Liver (tissue), 9 donors: Measurements from ENCODE around the gene CPS1. TPM values are rescaled to one million over a fixed set of nuclear protein-coding genes. Genes with fewer than 3 reads are reported as not detected.
A peak's percentile ranks its signal among the peaks of the same experiment; 100 is the strongest.

Source experiments
- DNase-seq: peaks from one replicate; pipeline ENCODE4 v3.0.0-alpha.2; 2017; ENCODE audit warnings: low spot score
- H3K27ac ChIP-seq, 2 donors: one replicate each; pipeline ENCODE4 v1.7.0; 2013; ENCODE audit warnings: inconsistent platforms in 2 of 2, low read length in 2 of 2, control low read depth in 1 of 2, low read depth in 1 of 2, mild to moderate bottlenecking in 1 of 2
- H3K27me3 ChIP-seq, 4 donors: one replicate each; pipeline versions ENCODE4 v1.6.1 to v1.7.0; 2013; ENCODE audit warnings: low read length in 3 of 4, inconsistent platforms in 1 of 4, mild to moderate bottlenecking in 1 of 4, moderate library complexity in 1 of 4; ENCODE audit not compliant: control insufficient read depth in 4 of 4, insufficient read depth in 4 of 4
- H3K36me3 ChIP-seq, 4 donors: one replicate each; pipeline versions ENCODE4 v1.6.1 to v1.7.0; 2013; ENCODE audit warnings: low read length in 3 of 4, mild to moderate bottlenecking in 3 of 4, low read depth in 1 of 4, moderate library complexity in 1 of 4; ENCODE audit not compliant: control insufficient read depth in 4 of 4, insufficient read depth in 3 of 4
- H3K4me1 ChIP-seq, 4 donors: one replicate each; pipeline versions ENCODE4 v1.6.1 to v1.7.0; 2013; ENCODE audit warnings: low read length in 3 of 4, mild to moderate bottlenecking in 3 of 4, moderate library complexity in 1 of 4; ENCODE audit not compliant: control insufficient read depth in 4 of 4, insufficient read depth in 4 of 4
- H3K4me3 ChIP-seq, 3 donors: one replicate each; pipeline versions ENCODE4 v1.6.1 to v1.7.0; 2013; ENCODE audit warnings: low read length in 3 of 3, control low read depth in 1 of 3, low read depth in 1 of 3, mild to moderate bottlenecking in 1 of 3
- H3K9ac ChIP-seq, 2 donors: one replicate each; pipeline ENCODE4 v1.7.0; 2013; ENCODE audit warnings: low read length in 2 of 2, mild to moderate bottlenecking in 2 of 2, moderate library complexity in 2 of 2, control low read depth in 1 of 2, low read depth in 1 of 2
- H3K9me3 ChIP-seq, 4 donors: one replicate each; pipeline versions ENCODE4 v1.6.1 to v1.7.0; 2013; ENCODE audit warnings: low read length in 3 of 4; ENCODE audit not compliant: control insufficient read depth in 4 of 4
- ATF3 ChIP-seq: IDR thresholded peaks from 2 replicates; pipeline ENCODE4 v1.6.1; 2016; ENCODE audit warnings: antibody characterized with exemption
- CTCF ChIP-seq: fragments of 150-350 bp; IDR thresholded peaks from 2 replicates; pipeline ENCODE4 v1.5.1; 2017; ENCODE audit warnings: improper control_type of control experiment, low read depth, low read length; ENCODE audit not compliant: missing input control
- EGR1 ChIP-seq, 2 donors: IDR thresholded peaks; 2 replicates each; pipeline ENCODE4 v1.6.1; 2016 to 2018; ENCODE audit warnings: antibody characterized with exemption in 2 of 2, low read depth in 2 of 2
- FOXA1 ChIP-seq: IDR thresholded peaks from 2 replicates; pipeline ENCODE4 v1.6.1; 2016; ENCODE audit warnings: antibody characterized with exemption
- FOXA2 ChIP-seq: IDR thresholded peaks from 2 replicates; pipeline ENCODE4 v1.6.1; 2016; ENCODE audit warnings: antibody characterized with exemption
- GABPA ChIP-seq, 2 donors: IDR thresholded peaks in 1 of 2; conservative IDR thresholded peaks in 1 of 2; 2 replicates each; pipeline ENCODE4 v1.6.1; 2016; ENCODE audit warnings: antibody characterized with exemption in 2 of 2, mild to moderate bottlenecking in 1 of 2, moderate library complexity in 1 of 2
- HNF4A ChIP-seq, 2 donors: conservative IDR thresholded peaks; 2 replicates each; pipeline ENCODE4 v1.6.1; 2016; ENCODE audit warnings: antibody characterized with exemption in 2 of 2, mild to moderate bottlenecking in 2 of 2
- HNF4G ChIP-seq: IDR thresholded peaks from 2 replicates; pipeline ENCODE4 v1.6.1; 2016; ENCODE audit warnings: antibody characterized with exemption
- JUND ChIP-seq, 2 donors: IDR thresholded peaks; 2 replicates each; pipeline ENCODE4 v1.6.1; 2016; ENCODE audit warnings: antibody characterized with exemption in 2 of 2
- MAX ChIP-seq: IDR thresholded peaks from 2 replicates; pipeline ENCODE4 v1.6.1; 2016; ENCODE audit warnings: antibody characterized with exemption
- NR2F2 ChIP-seq: IDR thresholded peaks from 2 replicates; pipeline ENCODE4 v1.6.1; 2016; ENCODE audit warnings: antibody characterized with exemption
- RAD21 ChIP-seq, 2 donors: IDR thresholded peaks; 2 replicates each; pipeline ENCODE4 v1.6.1; 2016; ENCODE audit warnings: antibody characterized with exemption in 2 of 2, mild to moderate bottlenecking in 2 of 2
- REST ChIP-seq: IDR thresholded peaks from 2 replicates; pipeline ENCODE4 v1.6.1; 2016; ENCODE audit warnings: antibody characterized with exemption, mild to moderate bottlenecking
- RXRA ChIP-seq, 2 donors: IDR thresholded peaks; 2 replicates each; pipeline ENCODE4 v1.6.1; 2017 to 2018; ENCODE audit warnings: antibody characterized with exemption in 2 of 2, mild to moderate bottlenecking in 1 of 2
- SP1 ChIP-seq: IDR thresholded peaks from 2 replicates; pipeline ENCODE4 v1.6.1; 2018; ENCODE audit warnings: antibody characterized with exemption, mild to moderate bottlenecking
- TAF1 ChIP-seq: conservative IDR thresholded peaks from 2 replicates; pipeline ENCODE4 v1.6.1; 2016; ENCODE audit warnings: antibody characterized with exemption, mild to moderate bottlenecking
- YY1 ChIP-seq: IDR thresholded peaks from 2 replicates; pipeline ENCODE4 v1.6.1; 2016; ENCODE audit warnings: antibody characterized with exemption, mild to moderate bottlenecking
- ZBTB33 ChIP-seq: IDR thresholded peaks from 2 replicates; pipeline ENCODE4 v1.6.1; 2016; ENCODE audit warnings: antibody characterized with exemption
- WGBS: extraction: QIAGEN DNeasy Blood & Tissue Kit; methylation state at CpG from one replicate; pipeline ENCODE4 v1.1.7; 2013; 5-methylcytosine and 5-hydroxymethylcytosine counted together
- polyA plus RNA-seq, 2 donors: library from polyadenylated mRNA; stranded (reverse) in 1 of 2; unstranded in 1 of 2; fragments of 200-250 nt in 1 of 2; fragments of >200 nt in 1 of 2; fragmentation: Nextera tagmentation in 1 of 2; extraction: Ambion mirVana in 1 of 2; gene quantifications; one replicate each; pipeline versions ENCODE4 v1.2.1 to v1.2.3, GENCODE V29; 2013 to 2015
- total RNA-seq, 2 donors: library from RNA; depleted of rRNA; stranded (reverse); fragments of >200 nt; gene quantifications; one replicate each; pipeline ENCODE4 v1.2.3, GENCODE V29; 2014
- donor health status: healthy.
- donor health status: healthy.
- donor health status: healthy.
- donor health status: healthy.
- donor health status: healthy.

The CPS1 gene
- total and polyA plus RNA-seq, 4 donors: 469 to 930 (median 575) TPM

GRCh38 chr2:210541290-210541902 is 15.0 kb upstream of the CPS1 start:
- TF ChIP-seq MAX (peak; percentile 70), FOXA2 (peak; percentile 74), RAD21 (IDR thresholded peaks at IDR 0.05) (peak; percentile 39 to 42), ZBTB33 (peak; percentile 86), GABPA (IDR thresholded peaks at IDR 0.05 in 1 of 2, conservative IDR thresholded peaks at IDR 0.05 in 1 of 2) (peak in 1 of 2 donors; percentile 36), YY1 (peak; percentile 95), CTCF (no peak), NR2F2 (no peak), REST (peak; percentile 70), TAF1 (peak; percentile 91), HNF4A (conservative IDR thresholded peaks at IDR 0.05) (peak; percentile 84 to 87), JUND (IDR thresholded peaks at IDR 0.05) (peak; percentile 77 to 90), EGR1 (IDR thresholded peaks at IDR 0.05; ENCODE audit: low read depth in 2 of 2) (peak in 1 of 2 donors; percentile 72), SP1 (peak; percentile 92), HNF4G (peak; percentile 25), FOXA1 (peak; percentile 76), RXRA (IDR thresholded peaks at IDR 0.05) (peak; percentile 78 to 89), ATF3 (peak; percentile 44)
- H3K36me3 ChIP-seq: no peaks in the 10 kb centered on the region
- no peaks in the 10 kb centered on the region for H3K9me3 ChIP-seq
- H3K4me1 ChIP-seq: peaks cover 9 to 48% (median 36%) of the 10 kb centered on the region in 4 donors
- no peak for DNase-seq
- no peaks in the 10 kb centered on the region for H3K27me3 ChIP-seq
- 19% methylated on average over 3 of the region's 3 CpGs for WGBS
- H3K9ac ChIP-seq: peak overlapping the region in 1 of 2 donors; percentile 52
- H3K27ac ChIP-seq: peak overlapping the region; percentile 49 to 81
- H3K4me3 ChIP-seq: peak overlapping the region in 2 of 3 donors; percentile 11 to 17
